Cardiac muscle cell (in vitro differentiated cells and primary cell): ENCODE measurements around the gene KIF26A. TPM values are rescaled to one million over a fixed set of nuclear protein-coding genes. Genes with fewer than 3 reads are reported as not detected.

Experiments
- DNase-seq, 2 donors: peaks; one replicate each; pipeline versions ENCODE4 v3.0.0 to v3.0.0-alpha.2; 2010 to 2017; ENCODE audit warnings: low read depth in 1 of 2, low spot score in 1 of 2
- H3K27ac ChIP-seq: fragments of 200-600 bp; sonication (generic); 2 replicates; pipeline ENCODE4 v1.5.1; 2016
- H3K27me3 ChIP-seq: fragments of 200-600 bp; sonication (generic); 2 replicates; pipeline ENCODE4 v1.6.0; 2016; ENCODE audit warnings: control low read depth
- H3K36me3 ChIP-seq: fragments of 200-600 bp; sonication (generic); 2 replicates; pipeline ENCODE4 v1.5.1; 2016; ENCODE audit warnings: control low read depth
- H3K4me1 ChIP-seq: fragments of 200-600 bp; sonication (generic); 2 replicates; pipeline ENCODE4 v1.8.1; 2017; ENCODE audit warnings: low read depth, mild to moderate bottlenecking, mixed run types
- H3K4me3 ChIP-seq: fragments of 200-600 bp; sonication (generic); 2 replicates; pipeline ENCODE4 v1.5.1; 2016; ENCODE audit warnings: mild to moderate bottlenecking
- H3K9me3 ChIP-seq: fragments of 200-600 bp; sonication (generic); 2 replicates; pipeline ENCODE4 v1.5.1; 2017; ENCODE audit warnings: low read depth, mild to moderate bottlenecking, control low read depth
- CTCF ChIP-seq: IDR thresholded peaks from 2 replicates; pipeline ENCODE4 v1.5.1; 2012; ENCODE audit warnings: low read depth, mild to moderate bottlenecking, low read length
- polyA plus RNA-seq: library from polyadenylated mRNA; unstranded; fragments of >200 nt; fragmentation: Nextera tagmentation; extraction: Ambion mirVana; gene quantifications from 2 replicates; pipeline ENCODE4 v1.2.1, GENCODE V29; 2016
- total RNA-seq: library from RNA; depleted of rRNA; stranded (reverse); fragments of >200 nt; gene quantifications from 2 replicates; pipeline ENCODE4 v1.2.3, GENCODE V29; 2016

The KIF26A gene
- total and polyA plus RNA-seq, 2 experiments from 2014 or later = 9.9 to 74.9 TPM

DNA sequence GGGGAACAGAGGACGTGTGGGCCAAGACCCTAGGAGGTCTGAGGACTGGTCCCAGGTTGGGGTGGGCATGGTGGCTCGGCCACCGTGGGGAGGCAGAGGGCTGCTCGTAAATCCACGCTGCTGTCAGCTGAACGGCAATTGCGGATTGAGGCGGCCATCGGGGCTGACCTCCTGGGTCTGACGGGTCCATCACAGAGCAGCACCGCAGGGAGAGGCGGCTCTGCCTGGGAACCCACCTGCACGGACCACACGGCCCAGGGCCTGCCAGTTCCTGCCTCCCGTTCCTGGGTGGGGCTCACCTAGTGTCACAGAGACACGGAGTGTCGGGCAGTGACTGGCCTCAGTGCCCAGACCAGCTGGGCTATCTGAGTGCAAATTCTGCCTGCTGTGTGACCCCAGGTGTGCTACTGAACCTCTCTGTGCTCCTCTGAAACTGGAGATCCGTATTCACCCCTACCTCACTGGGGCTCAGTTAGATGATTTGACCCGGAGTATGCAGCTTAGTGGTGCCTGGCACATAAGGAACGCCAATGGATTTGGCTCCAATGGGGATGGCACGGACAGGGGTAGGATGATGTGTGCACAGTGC, 53.1 kb downstream of the KIF26A start:
- H3K4me3 ChIP-seq = no peak overlapping the region
- H3K4me1 ChIP-seq = no peaks in the 10 kb centered on the region
- no peaks in the 10 kb centered on the region for H3K36me3 ChIP-seq
- no peaks in the 10 kb centered on the region for H3K27me3 ChIP-seq
- no peak for TF ChIP-seq CTCF
- DNase-seq = no peak
- H3K27ac ChIP-seq = no peak overlapping the region
- no peaks in the 10 kb centered on the region for H3K9me3 ChIP-seq

DNA sequence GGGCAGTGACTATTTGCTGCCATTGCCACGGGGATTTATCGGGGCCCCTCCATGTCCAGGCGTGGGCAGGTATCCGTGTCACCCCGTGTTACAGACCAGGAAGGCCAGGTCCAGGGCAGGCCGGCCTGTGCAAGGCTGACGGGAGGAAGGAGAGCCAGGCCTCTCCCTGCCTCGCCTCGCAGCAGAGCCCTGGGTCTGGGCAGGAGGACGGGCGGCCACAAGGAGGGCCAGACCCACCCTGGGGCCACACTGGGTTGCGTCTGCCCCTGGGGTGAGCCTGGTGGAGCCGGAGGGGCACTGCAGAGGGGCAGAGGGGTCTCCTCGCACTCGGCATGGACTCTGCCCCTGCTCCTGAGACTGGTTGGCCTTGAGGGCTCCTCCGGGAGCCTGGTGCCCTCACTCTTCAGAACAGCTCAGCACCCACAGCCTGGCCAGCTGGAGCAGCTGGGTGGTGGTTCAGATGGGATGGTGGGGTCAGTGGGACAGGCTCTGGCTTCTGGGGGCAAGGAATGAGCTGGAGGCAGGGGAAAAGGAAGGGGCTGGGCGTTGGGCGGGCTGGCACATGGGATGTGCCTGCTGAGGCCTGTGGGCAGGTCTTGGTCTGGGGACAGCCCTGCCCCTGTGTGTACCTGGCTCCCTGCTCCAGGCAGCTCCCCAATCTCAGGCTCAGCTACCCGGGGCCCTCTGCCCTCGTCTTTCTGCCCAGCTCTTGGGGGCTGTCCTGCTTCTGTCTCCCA, 53.9 kb downstream of the KIF26A start:
- TF ChIP-seq CTCF = no peak
- Histone ChIP-seq H3K4me1 (no peaks in the 10 kb centered on the region), H3K4me3 (no peak overlapping the region), H3K36me3 (no peaks in the 10 kb centered on the region), H3K27me3 (no peaks in the 10 kb centered on the region), H3K9me3 (no peaks in the 10 kb centered on the region), H3K27ac (no peak overlapping the region)
- DNase-seq = no peak

DNA sequence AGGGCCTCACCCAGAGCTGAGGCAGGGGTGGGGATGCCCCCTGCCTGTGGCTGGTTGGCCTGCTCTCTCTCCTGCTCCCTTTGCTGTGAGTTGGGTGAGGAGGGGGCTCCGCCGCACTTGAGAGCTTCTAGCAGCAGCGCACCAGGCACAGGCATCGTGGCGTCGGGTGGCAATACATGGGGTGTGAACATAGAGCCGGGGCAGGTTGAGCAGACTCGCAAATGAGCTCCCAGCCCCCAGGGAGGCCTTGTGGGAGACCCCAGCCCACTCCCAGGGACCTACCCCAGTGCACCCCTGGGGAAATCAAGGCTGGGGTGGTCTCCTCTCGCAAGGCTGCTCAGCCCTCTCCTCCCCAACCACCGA, 54.5 kb downstream of the KIF26A start:
- Histone ChIP-seq H3K27me3 (no peaks in the 10 kb centered on the region), H3K4me3 (no peak overlapping the region), H3K9me3 (no peaks in the 10 kb centered on the region), H3K27ac (no peak overlapping the region), H3K4me1 (no peaks in the 10 kb centered on the region), H3K36me3 (no peaks in the 10 kb centered on the region)
- no peak for DNase-seq
- TF ChIP-seq CTCF = no peak

- Histone ChIP-seq H3K4me1 (no peaks in the 10 kb centered on the region), H3K27ac (no peak overlapping the region), H3K9me3 (no peaks in the 10 kb centered on the region), H3K27me3 (no peaks in the 10 kb centered on the region), H3K4me3 (no peak overlapping the region), H3K36me3 (no peaks in the 10 kb centered on the region)
- TF ChIP-seq CTCF = no peak
- no peak for DNase-seq
These were observed 55.6 kb downstream of the KIF26A start for GRCh38 chr14:104194016-104194415.

DNA sequence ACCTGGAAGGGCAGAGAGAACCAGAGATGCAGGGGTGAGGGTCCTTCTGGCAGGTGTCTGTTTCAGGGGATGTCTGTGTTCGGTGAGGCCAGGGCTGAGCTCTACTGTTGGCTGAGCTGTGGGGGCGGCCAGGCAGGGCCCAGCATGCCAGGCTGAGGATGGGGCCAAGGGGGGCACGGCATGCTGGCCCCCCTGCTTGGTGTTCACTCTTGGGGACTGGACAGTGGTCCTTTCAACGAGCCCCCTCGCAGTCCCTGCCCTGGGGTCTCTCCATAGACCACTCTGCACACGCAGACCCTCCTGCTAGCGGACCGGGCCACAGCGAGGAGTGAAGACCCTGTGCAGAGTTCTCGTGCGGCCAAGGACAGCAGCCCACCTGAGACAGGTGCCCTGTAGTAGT, 56.3 kb downstream of the KIF26A start:
- H3K36me3 ChIP-seq = no peaks in the 10 kb centered on the region
- H3K4me3 ChIP-seq = no peak overlapping the region
- H3K27ac ChIP-seq = no peak overlapping the region
- no peaks in the 10 kb centered on the region for H3K4me1 ChIP-seq
- TF ChIP-seq CTCF = no peak
- DNase-seq = no peak
- H3K27me3 ChIP-seq = no peaks in the 10 kb centered on the region
- no peaks in the 10 kb centered on the region for H3K9me3 ChIP-seq
